Stimulated activated CD4-positive, alpha-beta T cell treated with anti-CD3 and anti-CD28 coated beads, Interleukin-2, amount 100 ng/mL, for 24 hours (primary cell): ENCODE results near the gene FASTKD2.

Experiments used
- DNase-seq, 2 donors: peaks; one replicate each; pipeline ENCODE4 v3.0.0-alpha.2; 2020

Gene FASTKD2

DNA sequence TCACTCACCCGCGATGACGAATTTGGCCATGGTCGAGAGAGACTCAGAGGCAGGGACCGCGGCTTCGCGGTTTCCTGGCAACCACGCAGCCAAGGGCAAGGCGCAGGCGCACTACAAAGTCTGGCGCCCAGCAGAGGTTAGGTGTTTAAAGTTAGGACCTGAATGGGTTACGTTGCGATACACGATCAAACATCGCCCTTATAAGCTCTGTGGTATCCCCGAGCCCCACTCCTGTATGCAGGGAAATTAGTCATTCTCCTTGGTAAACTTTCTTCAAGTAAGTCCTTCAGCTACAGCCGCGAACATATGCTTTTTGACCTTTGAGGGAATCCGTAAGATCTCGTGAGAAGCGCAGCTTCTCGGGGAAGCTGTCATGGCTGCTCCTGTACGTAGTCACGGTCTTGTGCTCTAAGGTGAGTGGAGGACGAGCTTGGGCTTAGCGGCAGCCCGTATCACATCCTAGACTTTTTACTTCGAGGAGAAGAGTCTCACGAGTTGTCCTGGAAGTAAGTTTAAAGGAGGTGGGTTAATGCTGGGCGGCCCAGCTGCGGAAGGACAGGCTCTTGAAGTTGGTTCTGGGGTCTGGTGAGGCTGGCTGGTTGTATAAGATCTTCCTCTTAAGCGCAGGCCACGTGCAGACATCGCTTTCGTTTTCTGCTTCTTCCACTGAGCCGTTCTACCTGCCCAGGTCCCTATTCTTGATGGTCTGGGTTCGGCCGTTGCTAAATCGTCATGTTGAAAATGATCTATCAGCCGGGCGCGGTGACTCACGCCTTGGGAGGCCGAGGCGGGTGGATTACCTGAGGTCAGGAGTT, at the start of gene FASTKD2, which contains the start of gene MDH1B:
Gene FASTKD2 (plus strand): TSS at position 365 of the 815 bp plus-strand sequence. CDS start 1,088 bp downstream, outside the sequence.
Gene MDH1B (minus strand): TSS at position 87 of the 815 bp plus-strand sequence. CDS start 57 bp downstream, at position 30.
- peak; percentile 86 to 88 for DNase-seq

DNA sequence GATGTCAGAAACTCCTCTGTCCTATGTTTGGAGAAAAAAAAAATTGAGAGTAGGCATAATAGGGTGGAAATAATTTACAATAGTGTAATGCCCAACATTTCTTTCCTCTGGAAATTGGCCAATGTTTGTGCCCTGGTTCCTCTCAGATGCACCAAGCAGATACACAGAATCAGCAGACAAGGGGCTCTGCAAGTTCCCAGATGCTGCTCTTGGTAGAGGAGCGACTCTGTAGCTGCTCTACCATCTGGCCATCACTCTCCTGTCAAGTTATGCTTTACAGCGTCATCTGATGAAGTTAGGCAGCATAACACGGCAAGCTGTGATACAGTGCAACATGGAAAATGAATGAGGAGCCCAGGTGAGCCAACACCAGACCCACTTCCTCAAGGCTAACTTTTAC, 48.8 kb upstream of the FASTKD2 start:
- DNase-seq = no peak

DNA sequence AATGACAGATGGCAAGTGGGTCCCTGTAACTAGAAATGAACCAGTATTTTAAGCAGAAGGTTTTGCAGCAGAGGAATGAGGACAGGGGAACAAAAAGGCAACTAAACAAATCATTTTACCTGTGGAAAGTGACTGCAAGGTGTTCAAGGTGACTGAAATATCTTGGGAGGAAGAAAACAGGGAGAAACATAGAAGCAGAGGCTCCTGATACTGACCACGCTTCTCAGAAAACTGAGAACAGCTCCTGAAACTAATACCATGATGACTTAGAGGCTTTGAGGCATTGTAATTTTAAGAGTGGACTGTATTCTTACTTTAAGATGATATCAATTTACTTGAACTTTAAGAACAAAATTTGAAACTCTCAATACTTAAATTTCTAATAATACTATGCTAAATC, 47.1 kb upstream of the FASTKD2 start, which contains the start of gene DYTN:
Gene DYTN (minus strand): TSS at position 101 of the 400 bp plus-strand sequence. CDS start 117 bp downstream, outside the sequence.
- no peak for DNase-seq

DNA sequence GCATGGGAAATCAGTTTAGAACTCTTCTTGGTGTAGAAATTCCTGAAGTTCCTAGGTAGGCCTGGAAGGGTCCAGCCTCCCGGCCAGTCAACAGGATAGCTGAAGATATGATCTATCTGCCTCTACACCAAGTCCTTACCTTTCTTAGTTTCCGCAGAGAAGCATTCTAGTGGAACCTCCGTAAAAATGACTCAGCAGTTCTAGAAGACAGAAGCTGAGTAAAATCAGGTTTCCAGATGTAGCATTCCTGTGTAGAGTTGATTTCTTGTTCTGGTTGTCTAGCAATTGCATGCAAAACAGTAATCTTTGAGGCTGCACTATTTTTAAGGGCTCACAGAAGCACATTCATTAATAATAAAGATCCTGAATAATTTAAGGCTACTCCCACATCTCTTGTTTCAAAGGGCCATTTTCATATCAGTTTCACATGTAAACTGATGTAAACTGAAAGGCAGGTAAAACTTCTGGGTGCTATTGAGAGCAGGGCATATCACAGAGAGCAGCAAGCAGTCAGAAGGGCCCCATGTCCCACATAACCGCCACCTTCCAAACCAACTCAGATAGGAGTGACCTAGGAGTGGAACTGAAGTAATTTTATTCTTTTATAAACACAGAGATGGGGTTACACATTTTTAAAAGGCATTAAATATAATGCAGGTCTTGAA, 44.0 kb upstream of the FASTKD2 start:
- no peak for DNase-seq

DNA sequence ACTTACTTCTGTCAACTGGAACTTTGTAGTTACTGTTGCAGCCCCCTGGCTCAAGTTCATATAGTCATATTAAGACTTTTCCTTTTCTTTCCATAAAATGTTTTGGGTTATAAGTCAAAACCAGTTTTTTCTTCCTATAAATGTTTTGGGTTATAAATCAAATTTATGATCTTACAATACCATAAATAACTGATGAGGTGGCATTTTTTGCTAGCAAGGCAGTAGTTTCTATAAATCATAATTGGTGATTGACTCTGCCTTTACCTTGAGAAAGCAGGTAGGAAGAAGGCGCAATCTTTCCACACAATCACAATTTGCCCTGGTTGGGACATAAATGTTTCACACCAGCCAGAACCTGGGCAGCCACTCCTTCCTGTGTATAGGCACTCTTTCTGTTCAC, 42.1 kb upstream of the FASTKD2 start:
- DNase-seq = no peak

DNA sequence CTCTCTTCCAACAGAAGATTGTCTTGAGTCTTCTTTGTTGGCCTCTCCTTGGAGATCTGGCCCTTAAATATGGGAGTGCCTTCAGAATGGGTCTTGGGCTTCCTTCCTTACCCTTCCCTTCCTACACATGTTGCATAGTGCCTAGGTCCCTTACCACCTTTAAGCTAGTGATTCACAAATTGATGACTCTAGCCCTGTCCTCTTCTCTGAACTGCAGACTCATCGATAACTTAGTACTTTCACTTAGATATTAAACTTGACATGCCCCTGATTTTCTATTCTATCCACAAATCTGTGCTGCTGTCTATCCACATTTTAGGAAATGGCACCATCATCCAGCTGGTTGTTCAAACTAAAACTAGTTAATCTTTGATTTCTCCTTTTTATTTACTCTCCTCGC, 38.1 kb upstream of the FASTKD2 start:
- no peak for DNase-seq

DNA sequence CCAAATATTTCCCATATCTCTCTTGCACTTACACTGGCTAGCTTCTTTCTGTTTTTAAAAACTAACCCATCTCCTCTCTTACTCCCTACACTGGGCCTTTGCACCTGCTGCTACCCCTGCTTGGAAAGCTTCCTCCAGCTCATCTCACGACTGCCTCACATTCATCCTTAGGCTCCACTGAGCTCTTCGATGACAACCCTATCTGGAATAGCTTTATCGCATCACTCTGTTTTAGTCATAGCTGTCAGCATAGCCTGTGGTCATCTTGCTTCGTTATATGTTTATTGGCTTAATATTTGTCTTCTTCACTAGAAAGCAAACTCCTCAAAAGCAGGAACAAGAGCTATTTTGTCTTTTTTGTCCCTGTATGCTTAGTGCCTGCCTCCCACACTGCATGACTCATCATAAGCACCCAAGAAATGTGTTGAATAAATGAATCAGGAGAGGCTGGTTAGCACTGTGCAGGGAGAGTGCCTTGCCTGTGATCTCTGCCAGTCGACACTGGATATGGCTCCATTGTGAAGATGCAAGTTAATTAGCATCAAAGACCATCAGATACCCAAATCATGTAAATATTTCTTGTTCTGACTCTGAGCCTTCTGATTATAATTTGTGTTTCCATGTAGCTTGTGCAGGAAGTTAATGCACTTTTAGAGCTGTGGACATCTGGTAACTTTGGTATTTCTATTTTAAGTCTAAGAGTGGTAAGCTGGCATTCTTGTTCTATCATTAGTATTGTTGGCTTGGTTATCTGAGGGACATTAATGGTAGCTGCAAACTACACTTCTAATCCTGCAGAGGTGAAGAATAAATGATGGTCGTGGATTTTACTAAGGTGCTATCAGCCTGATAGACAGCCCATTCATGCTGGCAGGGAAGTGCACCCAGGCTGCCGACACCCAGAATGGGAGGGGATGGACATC, 36.9 kb upstream of the FASTKD2 start:
- no peak for DNase-seq

DNA sequence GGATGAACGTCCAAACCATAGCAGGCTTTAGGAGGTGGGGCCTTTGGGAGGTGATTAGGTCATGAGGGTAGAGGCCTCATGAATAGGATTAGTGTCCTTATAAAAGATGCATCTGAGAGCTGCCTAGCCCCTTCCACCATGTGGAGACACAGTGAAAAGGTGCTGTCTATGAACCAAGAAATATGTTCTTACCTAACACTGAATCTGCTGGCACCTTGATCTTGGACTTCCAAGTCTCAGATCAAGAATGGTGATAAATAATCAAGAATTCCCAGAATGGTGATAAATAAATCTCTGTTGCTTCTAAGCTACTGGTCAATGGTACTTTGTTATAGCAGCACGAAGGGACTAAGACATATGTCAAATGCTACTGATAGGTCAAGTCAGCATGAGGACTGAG, 32.1 kb upstream of the FASTKD2 start:
- no peak for DNase-seq

DNA sequence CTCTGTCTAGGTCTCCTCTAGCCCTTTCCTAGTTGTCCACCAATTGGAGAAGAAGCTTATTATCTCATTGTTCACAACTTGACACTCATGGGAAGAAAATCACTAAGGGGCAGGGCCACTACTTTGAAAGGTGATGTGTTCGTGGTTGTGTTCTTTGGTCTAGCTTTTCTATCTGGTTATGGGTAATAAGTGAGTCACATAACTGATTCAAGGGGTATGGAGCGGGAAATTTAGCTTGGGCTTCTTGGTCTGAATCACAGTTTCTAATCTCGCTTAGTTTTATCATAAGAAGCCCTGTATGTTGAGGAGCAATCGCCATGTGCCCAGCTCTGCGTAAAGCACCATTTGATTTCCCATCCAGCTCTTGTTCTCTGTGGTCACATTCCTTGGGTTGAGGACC, 28.5 kb upstream of the FASTKD2 start:
- DNase-seq = no peak

DNA sequence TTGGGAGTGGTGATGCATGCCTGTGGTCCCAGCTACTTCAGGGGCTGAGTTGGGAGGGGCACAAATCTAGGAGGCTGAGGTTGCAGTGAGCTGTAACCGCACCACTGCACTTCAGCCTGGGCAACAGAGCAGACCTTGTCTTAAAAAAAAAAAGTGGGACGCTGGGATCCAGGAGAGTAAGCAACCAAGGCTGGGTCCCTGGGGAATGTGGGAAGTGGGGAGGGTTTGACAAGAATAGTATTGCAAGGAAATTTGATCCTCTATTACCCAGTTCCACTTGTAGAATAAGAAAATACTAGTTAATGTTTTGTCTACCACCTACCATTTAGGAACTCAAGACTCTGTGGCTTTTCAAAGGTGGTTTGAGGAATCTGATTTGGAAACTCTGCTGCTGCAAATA, 26.1 kb upstream of the FASTKD2 start:
- DNase-seq = no peak

DNA sequence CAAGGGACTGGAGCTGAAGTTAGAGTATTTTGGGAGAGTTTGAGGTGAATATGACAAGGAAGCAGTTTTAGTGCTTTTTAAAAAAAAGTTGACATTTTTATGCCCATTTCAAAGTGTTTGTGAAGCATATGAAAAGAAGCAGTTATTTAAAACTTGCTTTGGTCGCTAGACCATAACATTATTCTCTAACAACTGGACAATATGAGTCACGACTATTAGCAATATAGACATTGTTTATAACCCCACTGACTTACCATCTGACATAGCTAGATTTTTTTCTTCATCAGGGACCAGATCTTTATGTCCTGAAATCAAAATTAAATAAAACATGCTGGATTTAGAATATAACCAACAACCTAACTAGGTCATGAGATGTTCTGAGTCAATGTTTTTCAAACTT, 24.6 kb upstream of the FASTKD2 start:
- DNase-seq = no peak

DNA sequence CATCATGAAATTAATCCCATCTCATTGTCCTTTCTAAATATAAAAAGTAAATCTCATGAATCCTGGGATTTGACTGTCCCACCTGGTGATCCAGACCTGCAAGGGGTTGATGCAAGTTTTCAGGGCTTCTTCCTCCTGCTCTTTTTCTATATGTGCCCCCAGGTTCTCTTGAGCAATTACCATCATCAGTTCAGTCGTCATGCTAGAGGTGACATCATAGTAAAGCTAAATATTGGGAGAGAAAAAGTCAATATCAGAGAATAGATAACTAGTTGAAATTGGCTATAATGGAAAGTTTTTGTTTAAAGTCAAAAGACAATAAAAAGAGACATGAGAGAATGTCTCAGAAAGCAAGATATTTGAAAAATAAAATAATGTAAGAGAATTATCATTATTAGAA, 8.6 kb upstream of the FASTKD2 start:
- no peak for DNase-seq

DNA sequence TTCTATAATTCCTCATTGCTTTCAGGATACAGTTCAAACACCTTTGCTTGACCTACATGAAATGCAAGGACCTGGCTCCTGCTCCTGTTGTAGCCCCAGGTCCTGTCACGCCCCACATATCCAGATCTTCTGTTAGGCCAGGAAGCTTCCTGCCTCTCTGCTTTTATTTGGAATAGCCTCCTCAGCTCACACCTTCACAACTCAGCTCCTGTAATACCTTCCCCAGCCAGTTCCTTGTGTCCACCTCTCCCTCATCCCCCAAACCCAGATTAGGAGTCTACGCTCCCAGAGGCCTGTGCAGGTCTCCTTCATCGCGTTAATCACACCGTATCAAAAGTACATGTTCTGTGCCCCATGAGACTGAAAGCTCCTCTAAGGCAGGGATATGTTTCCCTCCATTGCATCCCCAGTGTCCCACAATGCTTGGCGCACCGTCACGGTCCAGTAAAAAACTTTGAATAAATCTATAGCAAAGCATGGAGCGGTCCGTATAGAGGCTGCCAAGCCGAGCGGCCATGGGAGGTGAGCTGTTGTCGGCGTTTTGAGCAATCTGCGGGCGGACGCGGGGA, 649 bp upstream of the FASTKD2 start:
- DNase-seq = no peak

DNA sequence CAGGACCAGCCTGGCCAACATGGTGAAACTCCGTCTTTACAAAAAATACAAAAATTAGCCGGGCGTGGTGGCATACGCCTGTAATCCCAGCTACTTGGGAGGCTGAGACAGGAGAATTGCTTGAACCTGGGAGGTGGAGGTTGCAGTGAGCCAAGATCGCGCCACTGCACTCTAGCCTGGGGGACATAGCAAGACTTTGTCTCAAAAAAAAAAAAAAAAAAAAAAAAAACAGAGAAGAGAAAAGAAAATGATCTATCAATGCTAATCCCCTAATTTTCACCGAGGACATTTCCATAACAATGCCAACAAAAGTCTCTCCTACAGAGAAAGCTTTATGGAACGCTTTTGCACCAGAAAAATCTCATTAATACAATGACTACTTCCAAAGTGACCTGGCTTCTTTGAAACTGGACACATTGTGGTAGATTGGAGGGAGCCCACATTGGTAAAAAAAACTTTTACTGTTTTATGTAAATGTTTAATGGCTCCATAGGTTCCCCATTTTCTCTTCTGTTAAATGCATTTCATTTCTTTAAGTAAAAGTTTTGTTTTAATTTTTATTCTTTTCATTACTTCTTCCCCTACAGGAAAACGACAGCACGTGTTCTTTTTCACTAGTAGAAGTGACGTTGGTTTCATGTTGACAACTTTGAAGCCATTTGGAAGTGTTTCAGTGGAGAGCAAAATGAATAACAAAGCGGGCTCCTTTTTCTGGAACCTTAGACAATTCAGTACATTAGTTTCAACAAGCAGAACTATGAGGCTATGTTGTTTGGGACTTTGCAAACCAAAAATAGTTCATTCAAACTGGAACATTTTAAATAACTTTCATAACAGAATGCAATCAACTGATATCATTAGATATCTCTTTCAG, 888 bp downstream of the FASTKD2 start:
- no peak for DNase-seq

DNA sequence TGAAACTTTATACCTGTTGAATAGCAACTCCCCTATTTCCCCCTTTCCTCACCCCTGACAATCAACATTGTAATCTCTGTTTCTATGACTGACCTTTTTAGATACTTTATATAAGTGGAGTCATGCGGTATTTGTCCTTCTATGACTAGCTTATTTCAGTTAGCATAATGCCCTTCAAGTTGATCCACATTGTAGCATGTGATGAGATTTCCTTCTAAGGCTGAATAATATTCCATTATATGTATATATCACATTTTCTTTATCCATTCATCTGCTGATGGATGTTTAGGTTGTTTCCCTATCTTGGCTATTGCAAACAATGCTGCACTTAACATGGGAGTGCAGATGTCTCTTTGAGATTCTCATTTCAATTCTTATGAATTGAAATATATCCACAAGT, 9.5 kb downstream of the FASTKD2 start:
- no peak for DNase-seq

DNA sequence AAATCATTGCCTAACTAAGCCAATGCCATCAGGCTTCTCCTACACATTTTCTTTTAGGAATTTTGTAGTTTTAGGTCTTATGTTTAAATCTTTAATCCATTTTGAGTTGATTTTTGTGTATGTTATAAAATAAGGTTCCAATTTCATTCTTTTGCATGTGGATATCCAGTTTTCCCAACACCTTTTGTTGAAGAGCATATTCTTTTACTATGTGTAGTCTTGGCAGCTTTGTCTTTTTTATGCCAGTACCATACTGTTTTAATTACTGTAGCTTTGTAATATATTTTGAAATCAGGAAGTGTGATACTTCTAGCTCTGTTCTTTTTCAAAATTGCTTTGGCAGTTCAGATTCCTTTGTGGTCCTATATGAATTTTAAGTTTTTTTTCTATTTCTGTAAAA, 11.0 kb downstream of the FASTKD2 start:
- no peak for DNase-seq

DNA sequence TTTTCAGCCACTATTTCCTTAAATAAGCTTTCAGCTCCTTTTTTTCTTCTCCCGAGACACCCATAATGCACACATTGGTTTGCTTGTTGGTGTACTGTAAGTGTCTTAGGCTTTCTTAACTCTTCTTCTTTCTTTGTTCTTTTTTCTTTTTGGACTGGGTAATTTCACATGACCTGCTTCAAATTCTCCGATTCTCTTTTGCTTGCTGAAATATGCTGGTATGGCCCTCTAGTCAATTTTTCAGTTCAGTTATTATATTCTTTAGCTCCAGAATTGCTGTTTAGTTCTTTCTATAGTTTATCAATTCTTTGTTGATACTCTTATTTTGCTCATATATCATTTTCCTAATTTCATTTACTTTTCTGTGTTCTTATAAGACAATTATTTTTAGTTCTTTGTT, 15.3 kb downstream of the FASTKD2 start:
- DNase-seq = no peak

DNA sequence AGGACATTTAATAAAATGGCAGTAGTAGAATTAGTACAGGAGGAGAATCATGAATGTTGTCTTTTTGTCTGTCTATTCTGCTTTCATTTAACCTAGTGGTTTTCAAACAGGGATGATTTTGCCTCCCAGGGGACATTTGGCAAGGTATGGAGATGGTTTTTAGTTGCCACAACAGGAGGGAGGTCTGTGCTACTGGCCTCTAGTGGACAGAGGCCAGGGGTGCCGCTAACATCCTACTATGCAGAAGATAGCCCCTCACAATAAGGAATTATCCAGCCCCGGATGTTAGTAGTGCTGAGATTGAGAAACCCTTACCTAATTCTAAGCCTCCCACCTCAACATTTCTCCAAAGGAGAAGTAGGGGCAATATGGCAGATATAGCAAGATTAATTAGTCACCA, 18.3 kb downstream of the FASTKD2 start:
- no peak for DNase-seq

DNA sequence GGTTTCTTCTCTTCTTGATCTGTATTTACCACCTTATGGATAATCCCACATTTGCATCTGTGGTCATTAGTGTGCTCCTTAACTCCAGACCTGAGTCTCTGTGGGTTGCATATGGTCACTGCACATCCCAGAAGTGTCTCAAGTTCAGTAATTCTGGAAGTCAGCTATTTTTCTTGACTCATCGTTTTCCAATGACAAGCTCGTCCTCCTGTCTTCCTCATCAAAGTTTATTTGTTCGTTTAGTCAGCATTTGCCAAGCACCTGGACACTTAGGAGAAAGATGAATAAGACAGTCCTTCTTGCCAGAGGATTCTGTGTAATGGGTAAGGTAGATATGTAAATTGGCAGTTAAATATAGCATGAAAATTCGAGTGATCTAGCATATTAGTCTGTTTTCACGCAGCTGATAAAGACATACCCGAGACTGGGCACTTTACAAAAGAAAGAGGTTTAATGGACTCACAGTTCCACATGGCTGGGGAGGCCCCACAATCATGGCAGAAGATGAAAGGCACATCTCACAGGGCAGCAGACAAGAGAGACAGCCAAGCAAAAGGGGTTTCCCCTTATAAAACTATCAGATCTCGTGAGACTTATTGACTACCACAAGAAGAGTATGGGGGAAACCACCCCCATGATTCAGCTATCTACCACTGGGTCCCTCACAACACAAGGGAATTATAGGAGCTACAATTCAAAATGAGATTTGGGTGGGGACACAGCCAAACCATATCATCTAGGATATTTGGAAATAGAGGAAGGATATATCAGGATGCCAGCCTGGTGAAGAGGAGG, 19.4 kb downstream of the FASTKD2 start:
- DNase-seq = no peak

DNA sequence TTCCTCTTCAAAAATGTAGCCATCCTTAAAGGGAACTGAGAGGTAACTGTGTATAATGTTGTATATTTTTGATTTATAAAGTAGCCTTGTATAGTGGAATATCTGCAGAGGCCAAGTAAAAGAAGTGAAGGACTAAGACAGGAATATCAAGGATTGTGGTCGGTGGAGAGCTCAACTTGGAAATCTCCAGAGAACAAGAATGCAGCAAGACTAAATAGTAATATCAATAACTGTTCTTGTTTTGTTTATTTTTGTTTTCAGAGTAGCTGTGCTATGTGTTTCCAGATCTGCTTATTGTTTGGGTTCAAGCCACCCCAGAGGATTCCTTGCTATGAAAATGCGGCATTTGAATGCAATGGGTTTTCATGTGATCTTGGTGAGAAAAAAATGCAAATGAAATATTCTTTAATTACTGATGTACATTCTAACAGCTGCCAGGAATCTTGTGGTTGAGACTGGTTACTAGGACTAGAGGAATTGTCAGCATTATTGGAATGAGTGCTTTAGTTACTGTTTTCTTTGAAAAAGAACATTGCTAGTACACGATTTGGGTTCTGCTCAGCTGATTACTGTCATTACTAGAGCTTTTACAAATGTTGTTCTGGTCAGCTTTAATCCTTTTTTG, 25.0 kb downstream of the FASTKD2 start:
- DNase-seq = no peak
